Tongue (tissue), 2 donors: Measurements from ENCODE around the gene GDPD4. TPM values are rescaled to one million over a fixed set of nuclear protein-coding genes. Genes with fewer than 3 reads are reported as not detected.

ENCODE experiments used
- DNase-seq: peaks from one replicate; pipeline ENCODE4 v3.0.0-alpha.2; 2015
- total RNA-seq: library from RNA; depleted of rRNA; stranded (reverse); fragments of >200 nt; gene quantifications from one replicate; pipeline ENCODE4 v1.2.3, GENCODE V29; 2014

GDPD4 gene
- total RNA-seq, 1 donor from 2014 or later = not detected

- no peak for DNase-seq
These were observed 68.5 kb downstream of the GDPD4 start for GRCh38 chr11:77233011-77233410.

GRCh38 chr11:77232242-77232641, 69.2 kb downstream of the GDPD4 start:
- no peak for DNase-seq

GRCh38 chr11:77231800-77232199, 69.7 kb downstream of the GDPD4 start:
- no peak for DNase-seq

GRCh38 chr11:77230878-77231605, 70.4 kb downstream of the GDPD4 start:
- no peak for DNase-seq

- DNase-seq = no peak
These were observed 77.7 kb downstream of the GDPD4 start for GRCh38 chr11:77223797-77224196.

- DNase-seq = no peak
These were observed 84.3 kb downstream of the GDPD4 start for GRCh38 chr11:77217156-77217555.

GRCh38 chr11:77215106-77215505, 86.4 kb downstream of the GDPD4 start:
- no peak for DNase-seq

- DNase-seq = no peak
These were observed 86.9 kb downstream of the GDPD4 start for GRCh38 chr11:77214557-77214956.

GRCh38 chr11:77213589-77214428, 87.7 kb downstream of the GDPD4 start:
- DNase-seq = no peak

GRCh38 chr11:77213029-77213579, 88.4 kb downstream of the GDPD4 start:
- no peak for DNase-seq

GRCh38 chr11:77212314-77213007, 89.0 kb downstream of the GDPD4 start:
- DNase-seq = no peak

- DNase-seq = no peak
These were observed 89.8 kb downstream of the GDPD4 start for GRCh38 chr11:77211594-77212251.

- no peak for DNase-seq
These were observed 90.4 kb downstream of the GDPD4 start for GRCh38 chr11:77211040-77211451.

- no peak for DNase-seq
These were observed 91.8 kb downstream of the GDPD4 start for GRCh38 chr11:77209663-77210062.

- no peak for DNase-seq
These were observed 93.0 kb downstream of the GDPD4 start for GRCh38 chr11:77208535-77208934.

GRCh38 chr11:77207618-77208313, 93.7 kb downstream of the GDPD4 start:
- DNase-seq = no peak

GRCh38 chr11:77207019-77207485, 94.4 kb downstream of the GDPD4 start:
- no peak for DNase-seq

GRCh38 chr11:77206264-77207018, 95.0 kb downstream of the GDPD4 start:
- DNase-seq = no peak

GRCh38 chr11:77205467-77206263, 95.8 kb downstream of the GDPD4 start:
- DNase-seq = no peak
